Loucy (cell line): Measurements from ENCODE around the gene PHF11.

Experiments used
- CTCF ChIP-seq: fragments of 200-600 bp; sonication (generic); conservative IDR thresholded peaks from 2 replicates; pipeline ENCODE4 v1.5.1; 2014; ENCODE audit warnings: mild to moderate bottlenecking, antibody characterized with exemption, low read length
- EZH2phosphoT487 ChIP-seq: fragments of 200-600 bp; IDR thresholded peaks from 2 replicates; pipeline ENCODE4 v1.6.1; 2018; ENCODE audit warnings: antibody characterized with exemption, mild to moderate bottlenecking, moderate library complexity, borderline replicate concordance

- TF ChIP-seq CTCF = no peak
- TF ChIP-seq EZH2phosphoT487 = no peak
Observed at GRCh38 chr13:49476529-49476928, 19.2 kb upstream of the PHF11 start.
